ENCODE results near the gene SHF. TPM values are rescaled to one million over a fixed set of nuclear protein-coding genes. Genes with fewer than 3 reads are reported as not detected.

Gene SHF
- total RNA-seq, 4 donors from 2014 or later, result 6.0 to 19.4 (median 13.0) TPM

- no peak for DNase-seq (ENCODE audit: low spot score in 2 of 2)
- WGBS, 2 donors, result 88 to 94% methylated on average over 2 of the region's 2 CpGs
- intact Hi-C loops (cut with DNase I; ENCODE audit: low total_unique reads), result no loop called here
- TF ChIP-seq CTCF (IDR thresholded peaks at IDR 0.05), result no peak
- H3K4me3 ChIP-seq (ENCODE audit: low read depth, poor library complexity, severe bottlenecking), result no peak overlapping the region
These were observed 4.3 kb downstream of the SHF start for GRCh38 chr15:45183511-45183910.

GRCh38 chr15:45182996-45183395, 4.8 kb downstream of the SHF start:
- no peak for TF ChIP-seq POLR2A (IDR thresholded peaks at IDR 0.05)
- TF ChIP-seq CTCF (IDR thresholded peaks at IDR 0.05), result no peak
- 36 to 50% methylated on average over 1 of the region's 1 CpG for WGBS, 2 donors
- no peak overlapping the region for H3K4me3 ChIP-seq (ENCODE audit: low read depth, poor library complexity, severe bottlenecking)
- intact Hi-C loops (cut with DNase I; ENCODE audit: low total_unique reads), result no loop called here
- no peak for DNase-seq (ENCODE audit: low spot score in 2 of 2)

- TF ChIP-seq CTCF (IDR thresholded peaks at IDR 0.05), result no peak
- 77 to 80% methylated on average over 9 of the region's 9 CpGs for WGBS, 2 donors
- H3K4me3 ChIP-seq (ENCODE audit: low read depth, poor library complexity, severe bottlenecking), result no peak overlapping the region
- intact Hi-C loops (cut with DNase I; ENCODE audit: low total_unique reads), result no loop called here
- no peak for DNase-seq (ENCODE audit: low spot score in 2 of 2)
These were observed 6.1 kb downstream of the SHF start for GRCh38 chr15:45181491-45182285.

GRCh38 chr15:45180648-45181436, 6.9 kb downstream of the SHF start:
- intact Hi-C loops (cut with DNase I; ENCODE audit: low total_unique reads), result no loop called here
- H3K4me3 ChIP-seq (ENCODE audit: low read depth, poor library complexity, severe bottlenecking), result no peak overlapping the region

GRCh38 chr15:45180201-45180600, 7.6 kb downstream of the SHF start:
- TF ChIP-seq CTCF (IDR thresholded peaks at IDR 0.05) (no peak), POLR2A (IDR thresholded peaks at IDR 0.05) (no peak)
- H3K4me3 ChIP-seq (ENCODE audit: low read depth, poor library complexity, severe bottlenecking), result no peak overlapping the region
- 81 to 86% methylated on average over 7 of the region's 7 CpGs for WGBS, 2 donors
- no peak for DNase-seq (ENCODE audit: low spot score in 2 of 2)
- intact Hi-C loops (cut with DNase I; ENCODE audit: low total_unique reads), result no loop called here

More at GRCh38 chr15:45180648-45181436, 6.9 kb downstream of the SHF start:
- TF ChIP-seq CTCF (IDR thresholded peaks at IDR 0.05) (no peak), POLR2A (IDR thresholded peaks at IDR 0.05) (no peak)
- no peak for DNase-seq (ENCODE audit: low spot score in 2 of 2)
- WGBS, 2 donors, result 73 to 78% methylated on average over 5 to 8 of the region's 8 CpGs
